Measurements from ENCODE around the gene AMOTL2. TPM values are rescaled to one million over a fixed set of nuclear protein-coding genes. Genes with fewer than 3 reads are reported as not detected.
A peak's percentile ranks its signal among the peaks of the same experiment; 100 is the strongest.

Gene AMOTL2
- total RNA-seq, 1 donor from 2014 or later = 46.5 TPM

- peaks cover 3% of the 10 kb centered on the region for H3K27me3 Mint-ChIP-seq (ENCODE audit: unreplicated experiment)
Observed at GRCh38 chr3:134388292-134388691, 14.0 kb upstream of the AMOTL2 start.

GRCh38 chr3:134387293-134387692 is 13.0 kb upstream of the AMOTL2 start:
- peaks cover 22% of the 10 kb centered on the region for H3K4me1 Mint-ChIP-seq (ENCODE audit: unreplicated experiment)
- no peak for TF ChIP-seq CTCF (IDR thresholded peaks at IDR 0.05; ENCODE audit: unreplicated experiment)
- no peak for DNase-seq (ENCODE audit: low spot score)
- H3K27ac Mint-ChIP-seq (ENCODE audit: unreplicated experiment) = no peak overlapping the region
- H3K36me3 Mint-ChIP-seq (ENCODE audit: low read depth, unreplicated experiment) = peaks cover 5% of the 10 kb centered on the region
- no peaks in the 10 kb centered on the region for H3K9me3 Mint-ChIP-seq (ENCODE audit: unreplicated experiment)
- H3K27me3 Mint-ChIP-seq (ENCODE audit: unreplicated experiment) = peaks cover 3% of the 10 kb centered on the region
- no peak overlapping the region for H3K4me3 Mint-ChIP-seq (ENCODE audit: unreplicated experiment)

More at GRCh38 chr3:134388292-134388691, 14.0 kb upstream of the AMOTL2 start:
- TF ChIP-seq CTCF (IDR thresholded peaks at IDR 0.05; ENCODE audit: unreplicated experiment) = no peak
- Mint-ChIP-seq H3K4me1 (ENCODE audit: unreplicated experiment) (peaks cover 24% of the 10 kb centered on the region), H3K27ac (ENCODE audit: unreplicated experiment) (no peak overlapping the region), H3K4me3 (ENCODE audit: unreplicated experiment) (peak overlapping the region; percentile 29), H3K9me3 (ENCODE audit: unreplicated experiment) (no peaks in the 10 kb centered on the region), H3K36me3 (ENCODE audit: low read depth, unreplicated experiment) (peaks cover 5% of the 10 kb centered on the region)
- no peak for DNase-seq (ENCODE audit: low spot score)

- H3K4me3 Mint-ChIP-seq (ENCODE audit: unreplicated experiment) = peak overlapping the region; percentile 44
- no peaks in the 10 kb centered on the region for H3K9me3 Mint-ChIP-seq (ENCODE audit: unreplicated experiment)
- peaks cover 28% of the 10 kb centered on the region for H3K4me1 Mint-ChIP-seq (ENCODE audit: unreplicated experiment)
- peaks cover 3% of the 10 kb centered on the region for H3K27me3 Mint-ChIP-seq (ENCODE audit: unreplicated experiment)
- peaks cover 1% of the 10 kb centered on the region for H3K36me3 Mint-ChIP-seq (ENCODE audit: low read depth, unreplicated experiment)
- H3K27ac Mint-ChIP-seq (ENCODE audit: unreplicated experiment) = peak overlapping the region; percentile 79
- DNase-seq (ENCODE audit: low spot score) = no peak
- no peak for TF ChIP-seq CTCF (IDR thresholded peaks at IDR 0.05; ENCODE audit: unreplicated experiment)
Observed at GRCh38 chr3:134384963-134385362, 10.7 kb upstream of the AMOTL2 start.

GRCh38 chr3:134381831-134382442 is 7.7 kb upstream of the AMOTL2 start:
- Mint-ChIP-seq H3K27ac (ENCODE audit: unreplicated experiment) (no peak overlapping the region), H3K27me3 (ENCODE audit: unreplicated experiment) (no peaks in the 10 kb centered on the region), H3K4me3 (ENCODE audit: unreplicated experiment) (no peak overlapping the region), H3K36me3 (ENCODE audit: low read depth, unreplicated experiment) (no peaks in the 10 kb centered on the region), H3K4me1 (ENCODE audit: unreplicated experiment) (peaks cover 38% of the 10 kb centered on the region), H3K9me3 (ENCODE audit: unreplicated experiment) (no peaks in the 10 kb centered on the region)
- TF ChIP-seq CTCF (IDR thresholded peaks at IDR 0.05; ENCODE audit: unreplicated experiment) = no peak
- DNase-seq (ENCODE audit: low spot score) = no peak

GRCh38 chr3:134381076-134381475 is 6.8 kb upstream of the AMOTL2 start:
- no peak for TF ChIP-seq CTCF (IDR thresholded peaks at IDR 0.05; ENCODE audit: unreplicated experiment)
- DNase-seq (ENCODE audit: low spot score) = no peak
- Mint-ChIP-seq H3K27ac (ENCODE audit: unreplicated experiment) (no peak overlapping the region), H3K4me3 (ENCODE audit: unreplicated experiment) (no peak overlapping the region), H3K4me1 (ENCODE audit: unreplicated experiment) (peaks cover 46% of the 10 kb centered on the region), H3K36me3 (ENCODE audit: low read depth, unreplicated experiment) (no peaks in the 10 kb centered on the region), H3K27me3 (ENCODE audit: unreplicated experiment) (peaks cover 3% of the 10 kb centered on the region), H3K9me3 (ENCODE audit: unreplicated experiment) (no peaks in the 10 kb centered on the region)

Data from endothelial cell (in vitro differentiated cells).